A673 (cell line): Measurements from ENCODE around the gene SHISA7. TPM values are rescaled to one million over a fixed set of nuclear protein-coding genes. Genes with fewer than 3 reads are reported as not detected.

Experiments used
- BruUV-seq: library from RNA; stranded (reverse); fragments of 400-500 nt; replicated peaks from 2 replicates; lab custom pipeline; 2021; lab: Mats Ljungman, UMichigan
- CTCF ChIA-PET: fragments of 300-600 bp; sonication (Branson Sonifier 250); formaldehyde crosslinking; loops from one replicate; lab custom pipeline; 2022; ENCODE audit warnings: antibody characterized with exemption; lab: Charles Lee
- POLR2A ChIA-PET: fragments of 300-600 bp; sonication (Branson Sonifier 250); formaldehyde crosslinking; loops from one replicate; lab custom pipeline; 2022; ENCODE audit warnings: antibody characterized with exemption; ENCODE audit not compliant: low non-redundant PET; lab: Charles Lee
- DNase-seq: peaks from one replicate; pipeline ENCODE4 v3.0.0-alpha.2; 2015; ENCODE audit warnings: low spot score
- H3K27ac ChIP-seq: fragments of 200-600 bp; sonication (generic); 2 replicates; pipeline ENCODE4 v1.5.1; 2016; ENCODE audit warnings: mixed run types, low read depth, mild to moderate bottlenecking, mixed read lengths, antibody characterized with exemption, low read length; ENCODE audit not compliant: poor library complexity, severe bottlenecking
- H3K27me3 ChIP-seq: fragments of 200-600 bp; sonication (generic); replicated peaks from 2 replicates; pipeline ENCODE4 v1.6.1; 2017; ENCODE audit warnings: mixed run types, low read depth, mild to moderate bottlenecking, mixed read lengths, antibody characterized with exemption, low read length; ENCODE audit not compliant: insufficient read depth, poor library complexity
- H3K36me3 ChIP-seq: fragments of 200-600 bp; sonication (generic); 2 replicates; pipeline ENCODE4 v1.6.1; 2016; ENCODE audit warnings: mixed run types, mild to moderate bottlenecking, mixed read lengths, antibody characterized with exemption, low read length; ENCODE audit not compliant: insufficient read depth, poor library complexity, severe bottlenecking
- H3K4me1 ChIP-seq: fragments of 200-600 bp; sonication (generic); 2 replicates; pipeline ENCODE4 v1.6.1; 2017; ENCODE audit warnings: mixed run types, mild to moderate bottlenecking, mixed read lengths, antibody characterized with exemption, low read length; ENCODE audit not compliant: insufficient read depth, poor library complexity, severe bottlenecking
- H3K4me3 ChIP-seq: fragments of 200-600 bp; sonication (generic); 2 replicates; pipeline ENCODE4 v1.5.1; 2016; ENCODE audit warnings: low read depth, mixed run types, mild to moderate bottlenecking, mixed read lengths, low read length; ENCODE audit not compliant: poor library complexity, severe bottlenecking
- H3K9me3 ChIP-seq: fragments of 200-600 bp; sonication (generic); 2 replicates; pipeline ENCODE4 v1.6.1; 2016; ENCODE audit warnings: mixed run types, low read depth, mild to moderate bottlenecking, mixed read lengths, antibody characterized with exemption, low read length; ENCODE audit not compliant: poor library complexity, severe bottlenecking
- EZH2 ChIP-seq: fragments of 200-600 bp; sonication (generic); IDR thresholded peaks from 2 replicates; pipeline ENCODE4 v1.6.1; 2017; ENCODE audit warnings: borderline replicate concordance, low read depth, mild to moderate bottlenecking, mixed read lengths, antibody characterized with exemption, low read length; ENCODE audit not compliant: poor library complexity, severe bottlenecking
- intact Hi-C: fragments of 100-400 bp; cut with micrococcal nuclease; formaldehyde crosslinking; loops from one replicate; pipeline ENCODE4 v1.10.0; 2022; ENCODE audit not compliant: unreplicated experiment
- total RNA-seq: library from RNA; stranded (reverse); gene quantifications from 2 replicates; pipeline ENCODE4 v1.2.3, GENCODE V29; 2021
- TF ChIP-seq, protein P1 (sequence below): fragments of 300-800, 200-600 bp; sonication (generic); conservative IDR thresholded peaks from 2 replicates; pipeline ENCODE4 v1.5.1; 2017; ENCODE audit warnings: low read depth, mild to moderate bottlenecking, antibody characterized with exemption, low read length, moderate library complexity, mixed read lengths

Gene SHISA7
- total RNA-seq, 1 experiment from 2014 or later, result 0.21 TPM

- H3K4me3 ChIP-seq, result no peak overlapping the region
- intact Hi-C loops, result no loop called here
- TF ChIP-seq, protein P1, sequence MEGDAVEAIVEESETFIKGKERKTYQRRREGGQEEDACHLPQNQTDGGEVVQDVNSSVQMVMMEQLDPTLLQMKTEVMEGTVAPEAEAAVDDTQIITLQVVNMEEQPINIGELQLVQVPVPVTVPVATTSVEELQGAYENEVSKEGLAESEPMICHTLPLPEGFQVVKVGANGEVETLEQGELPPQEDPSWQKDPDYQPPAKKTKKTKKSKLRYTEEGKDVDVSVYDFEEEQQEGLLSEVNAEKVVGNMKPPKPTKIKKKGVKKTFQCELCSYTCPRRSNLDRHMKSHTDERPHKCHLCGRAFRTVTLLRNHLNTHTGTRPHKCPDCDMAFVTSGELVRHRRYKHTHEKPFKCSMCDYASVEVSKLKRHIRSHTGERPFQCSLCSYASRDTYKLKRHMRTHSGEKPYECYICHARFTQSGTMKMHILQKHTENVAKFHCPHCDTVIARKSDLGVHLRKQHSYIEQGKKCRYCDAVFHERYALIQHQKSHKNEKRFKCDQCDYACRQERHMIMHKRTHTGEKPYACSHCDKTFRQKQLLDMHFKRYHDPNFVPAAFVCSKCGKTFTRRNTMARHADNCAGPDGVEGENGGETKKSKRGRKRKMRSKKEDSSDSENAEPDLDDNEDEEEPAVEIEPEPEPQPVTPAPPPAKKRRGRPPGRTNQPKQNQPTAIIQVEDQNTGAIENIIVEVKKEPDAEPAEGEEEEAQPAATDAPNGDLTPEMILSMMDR, result peak; percentile 78
- TF ChIP-seq EZH2, result no peak
- peak; percentile 60 for DNase-seq
- H3K36me3 ChIP-seq, result no peaks in the 10 kb centered on the region
- H3K9me3 ChIP-seq, result no peaks in the 10 kb centered on the region
- peaks cover 22% of the 10 kb centered on the region for H3K27me3 ChIP-seq
- ChIA-PET POLR2A (no interaction called here), CTCF (no interaction called here)
- peaks cover 32% of the 10 kb centered on the region for H3K4me1 ChIP-seq
- no TSS peak for BruUV-seq
- no peak overlapping the region for H3K27ac ChIP-seq
These were observed 11.7 kb upstream of the SHISA7 start for GRCh38 chr19:55454787-55455243.

DNA sequence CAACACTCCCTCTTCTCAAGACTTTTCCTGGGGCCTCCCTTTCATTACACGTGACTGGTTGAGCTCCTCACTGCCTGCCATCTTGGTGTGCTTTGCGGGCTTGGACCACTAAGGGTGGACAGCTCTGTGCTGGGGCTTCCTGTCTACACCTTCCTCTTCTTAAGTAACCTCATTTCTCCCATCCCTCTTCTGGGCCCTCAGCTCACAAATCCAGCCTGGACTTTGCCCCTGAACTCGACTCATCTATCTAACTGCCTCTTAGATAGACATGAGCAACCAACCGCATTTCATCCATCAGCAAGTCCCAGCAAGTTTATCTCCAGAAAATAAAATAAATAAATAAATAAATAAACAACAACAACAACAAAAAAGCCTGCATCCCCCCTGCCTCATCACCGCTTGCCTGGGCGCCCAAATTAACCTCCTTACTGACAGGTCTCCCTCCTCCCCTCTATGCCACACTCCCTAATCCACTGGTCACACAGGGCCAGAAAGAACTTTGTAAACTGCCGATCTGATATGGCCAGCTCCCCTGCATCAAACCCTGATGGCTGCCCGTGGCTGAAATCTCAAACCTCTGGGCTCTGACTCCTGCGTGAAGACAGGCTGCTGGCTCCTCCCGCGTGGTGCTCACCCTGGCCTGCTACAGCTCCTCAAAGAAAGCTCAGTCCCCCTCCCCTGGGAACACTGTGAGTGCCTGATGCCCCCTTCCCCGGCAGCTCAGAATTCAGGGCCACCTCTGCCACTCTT lies 10.6 kb upstream of the SHISA7 start:
- Histone ChIP-seq H3K4me1 (peaks cover 20% of the 10 kb centered on the region), H3K27ac (no peak overlapping the region), H3K4me3 (no peak overlapping the region), H3K9me3 (no peaks in the 10 kb centered on the region), H3K36me3 (no peaks in the 10 kb centered on the region), H3K27me3 (peaks cover 22% of the 10 kb centered on the region)
- DNase-seq, result no peak
- CTCF ChIA-PET, result interaction anchor here (0.6 kb wide), 1 partner anchor 179 kb away, joined by 3 read pairs; no protein-coding TSS in a partner anchor
- no TSS peak for BruUV-seq
- intact Hi-C loops, result no loop called here
- POLR2A ChIA-PET, result interaction anchor here (0.6 kb wide), 1 partner anchor 23 kb away, joined by 4 read pairs; no protein-coding TSS in a partner anchor
- TF ChIP-seq, protein P1, result no peak
- no peak for TF ChIP-seq EZH2

- Histone ChIP-seq H3K27ac (no peak overlapping the region), H3K27me3 (peaks cover 22% of the 10 kb centered on the region), H3K36me3 (no peaks in the 10 kb centered on the region), H3K4me1 (peaks cover 12% of the 10 kb centered on the region), H3K4me3 (peak overlapping the region; percentile 46), H3K9me3 (no peaks in the 10 kb centered on the region)
- no TSS peak for BruUV-seq
- CTCF ChIA-PET, result interaction anchor here (0.6 to 0.7 kb wide), 3 partner anchors 30 to 179 kb away, joined by 3 to 4 read pairs (median 3); no protein-coding TSS in a partner anchor
- DNase-seq, result peak; percentile 97
- TF ChIP-seq EZH2, result no peak
- TF ChIP-seq, protein P1, result no peak
- POLR2A ChIA-PET, result interaction anchor here (0.6 kb wide), 1 partner anchor 24 kb away, joined by 4 read pairs; no protein-coding TSS in a partner anchor
- intact Hi-C loops, result no loop called here
These were observed 9.7 kb upstream of the SHISA7 start for GRCh38 chr19:55452749-55453346.
